OCI-LY3 (cell line): ENCODE data around the gene VPS26C.

Experiments
- H2AFZ ChIP-seq: fragments of 200-600, 300-600 bp; shearing (Covaris generic); 2 replicates; pipeline ENCODE4 v1.6.0; 2014; ENCODE audit warnings: antibody characterized with exemption, low read depth, low read length
- H3K27ac ChIP-seq: fragments of 200-600, 300-600 bp; sonication (generic); 2 replicates; pipeline ENCODE4 v1.5.1; 2014; ENCODE audit warnings: mild to moderate bottlenecking, low read length, moderate library complexity, mixed read lengths
- H3K27me3 ChIP-seq: fragments of 200-600, 300-600 bp; sonication (generic); 2 replicates; pipeline ENCODE4 v1.6.1; 2014; ENCODE audit warnings: low read depth, low read length, mixed read lengths
- H3K36me3 ChIP-seq: fragments of 200-600, 300-600 bp; sonication (generic); replicated peaks from 2 replicates; pipeline ENCODE3; 2014; ENCODE audit warnings: low read depth, low read length, mixed read lengths
- H3K4me1 ChIP-seq: fragments of 300-600, 200-600 bp; sonication (generic); 2 replicates; pipeline ENCODE4 v1.6.1; 2014; ENCODE audit warnings: low read length, mixed read lengths
- H3K4me2 ChIP-seq: fragments of 200-600, 300-600 bp; sonication (generic); 2 replicates; pipeline ENCODE4 v1.6.1; 2014; ENCODE audit warnings: low read length, mixed read lengths
- H3K4me3 ChIP-seq: fragments of 300-600, 200-600 bp; sonication (generic); 2 replicates; pipeline ENCODE4 v1.5.1; 2014; ENCODE audit warnings: antibody characterized with exemption, mild to moderate bottlenecking, low read length, moderate library complexity
- H3K79me2 ChIP-seq: fragments of 300-600, 200-600 bp; shearing (Covaris generic); 2 replicates; pipeline ENCODE4 v1.6.1; 2014; ENCODE audit warnings: mild to moderate bottlenecking, low read length, mixed read lengths
- H3K9ac ChIP-seq: fragments of 300-600, 200-600 bp; shearing (Covaris generic); 2 replicates; pipeline ENCODE4 v1.6.0; 2014; ENCODE audit warnings: mild to moderate bottlenecking, low read length, moderate library complexity
- H3K9me3 ChIP-seq: fragments of 200-600, 300-600 bp; shearing (Covaris generic); 2 replicates; pipeline ENCODE4 v1.6.1; 2014; ENCODE audit warnings: low read length, mixed read lengths; ENCODE audit not compliant: insufficient read depth
- H4K20me1 ChIP-seq: fragments of 200-600, 300-600 bp; sonication (generic); 2 replicates; pipeline ENCODE4 v1.6.1; 2016; ENCODE audit warnings: low read length, mixed read lengths; ENCODE audit not compliant: insufficient read depth
- CTCF ChIP-seq: fragments of 200-600, 300-600 bp; sonication (generic); IDR thresholded peaks from 2 replicates; pipeline ENCODE4 v1.5.1; 2014; ENCODE audit warnings: antibody characterized with exemption, low read length, low read depth
- EZH2phosphoT487 ChIP-seq: fragments of 200-600 bp; shearing (Covaris generic); IDR thresholded peaks from 2 replicates; pipeline ENCODE4 v1.6.1; 2018; ENCODE audit warnings: antibody characterized with exemption, mixed run types, low read depth

Gene VPS26C

GRCh38 chr21:37188825-37189224 is 78.3 kb downstream of the VPS26C start:
- H3K36me3 ChIP-seq: peaks cover 19% of the 10 kb centered on the region
- H4K20me1 ChIP-seq: no peaks in the 10 kb centered on the region
- no peak overlapping the region for H2AFZ ChIP-seq

DNA sequence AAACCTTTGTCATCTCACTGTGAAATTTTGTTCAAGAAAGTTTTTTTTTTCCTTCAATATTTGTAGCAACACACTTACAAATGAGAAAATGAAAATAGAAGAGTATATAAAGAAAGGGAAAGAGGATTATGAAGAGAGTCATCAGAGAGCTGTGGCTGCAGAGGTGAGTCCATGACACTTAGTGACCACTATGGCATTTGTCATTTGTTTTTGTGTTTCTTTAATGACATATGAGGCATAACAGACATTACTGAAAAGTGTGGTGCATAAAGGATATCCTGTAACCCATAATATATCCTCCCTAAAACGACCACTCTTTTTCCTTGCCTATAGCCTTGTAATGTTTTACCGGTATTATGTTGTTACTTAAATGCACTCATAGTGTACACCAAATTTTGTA is 80.2 kb downstream of the VPS26C start:
- no peak overlapping the region for H3K4me3 ChIP-seq
- peaks cover 24% of the 10 kb centered on the region for H3K36me3 ChIP-seq
- no peak overlapping the region for H3K27ac ChIP-seq
- no peaks in the 10 kb centered on the region for H4K20me1 ChIP-seq
- no peak overlapping the region for H3K9ac ChIP-seq
- H2AFZ ChIP-seq: no peak overlapping the region
- no peaks in the 10 kb centered on the region for H3K79me2 ChIP-seq
- H3K9me3 ChIP-seq: no peaks in the 10 kb centered on the region
- TF ChIP-seq CTCF: no peak
- no peak for TF ChIP-seq EZH2phosphoT487
- peaks cover 7% of the 10 kb centered on the region; the same call in 1 of the 2 replicates for H3K4me1 ChIP-seq
- no peak overlapping the region for H3K4me2 ChIP-seq
- no peaks in the 10 kb centered on the region for H3K27me3 ChIP-seq

More at GRCh38 chr21:37188825-37189224, 78.3 kb downstream of the VPS26C start:
- no peak overlapping the region for H3K4me2 ChIP-seq
- H3K4me1 ChIP-seq: peaks cover 2% of the 10 kb centered on the region; the same call in 1 of the 2 replicates
- no peak overlapping the region for H3K4me3 ChIP-seq
- no peak overlapping the region for H3K9ac ChIP-seq
- H3K9me3 ChIP-seq: no peaks in the 10 kb centered on the region
- no peak for TF ChIP-seq CTCF
- no peak for TF ChIP-seq EZH2phosphoT487
- no peak overlapping the region for H3K27ac ChIP-seq
- no peaks in the 10 kb centered on the region for H3K27me3 ChIP-seq
- H3K79me2 ChIP-seq: no peaks in the 10 kb centered on the region

DNA sequence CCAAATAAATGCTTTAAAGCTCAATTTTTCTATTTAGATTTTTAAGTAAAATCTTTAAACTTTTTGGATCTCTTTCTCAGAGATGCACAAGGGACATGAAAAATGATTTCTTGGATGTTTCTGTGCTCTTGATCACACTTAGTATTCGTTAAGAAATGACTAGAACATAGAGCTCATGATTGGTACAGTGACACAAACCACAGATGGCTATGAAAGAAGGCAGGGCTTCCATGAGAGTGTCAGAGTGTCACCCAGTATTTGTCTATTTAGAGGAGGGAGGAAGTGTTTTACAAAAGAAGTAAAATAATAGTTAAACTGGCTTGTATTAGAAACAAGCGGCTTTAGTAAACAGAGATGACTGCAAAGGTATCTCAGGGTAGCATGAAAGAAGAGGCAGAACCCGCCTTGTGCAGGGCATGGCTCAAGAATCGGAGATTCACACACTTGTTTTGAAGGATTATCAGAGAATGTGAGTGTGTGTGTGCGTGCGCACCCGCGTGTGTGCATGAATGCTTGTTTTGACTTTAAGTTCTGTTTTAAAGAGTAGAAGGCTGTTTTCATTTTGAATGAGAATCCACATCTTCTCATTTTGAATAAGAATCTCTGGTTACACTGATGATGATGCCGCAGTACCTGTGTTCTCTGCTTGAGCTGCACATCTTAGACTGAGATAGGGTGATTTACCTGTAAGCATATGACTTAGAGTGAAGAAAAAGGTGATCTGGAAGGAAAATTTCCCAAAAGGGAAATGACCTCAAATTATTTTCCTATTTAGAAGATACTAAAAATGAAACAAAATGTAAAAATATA is 82.1 kb downstream of the VPS26C start:
- H3K36me3 ChIP-seq: peaks cover 31% of the 10 kb centered on the region
- no peak overlapping the region for H3K27ac ChIP-seq
- H3K79me2 ChIP-seq: no peaks in the 10 kb centered on the region
- H3K4me2 ChIP-seq: no peak overlapping the region
- H3K4me1 ChIP-seq: peaks cover 7% of the 10 kb centered on the region; the same call in 1 of the 2 replicates
- no peaks in the 10 kb centered on the region for H3K27me3 ChIP-seq
- no peak overlapping the region for H3K9ac ChIP-seq
- no peak overlapping the region for H2AFZ ChIP-seq
- no peaks in the 10 kb centered on the region for H4K20me1 ChIP-seq
- no peak for TF ChIP-seq CTCF
- TF ChIP-seq EZH2phosphoT487: no peak
- H3K9me3 ChIP-seq: no peaks in the 10 kb centered on the region
- H3K4me3 ChIP-seq: no peak overlapping the region

GRCh38 chr21:37183749-37184148 is 83.4 kb downstream of the VPS26C start:
- peaks cover 7% of the 10 kb centered on the region; the same call in 1 of the 2 replicates for H3K4me1 ChIP-seq
- no peak overlapping the region for H3K27ac ChIP-seq
- no peaks in the 10 kb centered on the region for H3K79me2 ChIP-seq
- no peaks in the 10 kb centered on the region for H3K9me3 ChIP-seq
- no peak overlapping the region for H3K4me3 ChIP-seq
- no peak overlapping the region for H3K4me2 ChIP-seq
- H3K9ac ChIP-seq: no peak overlapping the region
- no peak overlapping the region for H2AFZ ChIP-seq
- H3K36me3 ChIP-seq: peaks cover 36% of the 10 kb centered on the region
- no peaks in the 10 kb centered on the region for H3K27me3 ChIP-seq
- H4K20me1 ChIP-seq: no peaks in the 10 kb centered on the region
- TF ChIP-seq EZH2phosphoT487 (no peak), CTCF (no peak)
